K562 (cell line): ENCODE results near the gene TOX3. TPM values are rescaled to one million over a fixed set of nuclear protein-coding genes. Genes with fewer than 3 reads are reported as not detected.

Source experiments
- ATF1 ChIP-seq, 2 experiments: fragments of 450-650 bp in 1 of 2; IDR thresholded peaks; 2 replicates each; pipeline ENCODE4 v1.6.1; 2016; ENCODE audit warnings: missing compliant biosample characterization in 1 of 2, missing genetic modification characterization in 1 of 2
- CEBPG ChIP-seq, 3 experiments: fragments of 200-800 bp in 1 of 3; sonication (Bioruptor generic) in 1 of 3; sonication (generic) in 1 of 3; formaldehyde crosslinking in 1 of 3; IDR thresholded peaks in 2 of 3; conservative IDR thresholded peaks in 1 of 3; 2 replicates each; pipeline versions ENCODE4 v1.6.1 to v1.8.0; 2016 to 2022; ENCODE audit warnings: missing compliant biosample characterization in 2 of 3, missing genetic modification characterization in 2 of 3, mild to moderate bottlenecking in 1 of 3, missing genetic modification reagents in 1 of 3
- KLF13 ChIP-seq: fragments of 450-650 bp; IDR thresholded peaks from 2 replicates; pipeline ENCODE4 v1.6.1; 2016; ENCODE audit warnings: missing genetic modification characterization, low read depth, mild to moderate bottlenecking, missing compliant biosample characterization, moderate library complexity, borderline replicate concordance
- NR0B1 ChIP-seq: fragments of 450-650 bp; IDR thresholded peaks from one replicate; pipeline ENCODE4 v1.6.1; 2018; ENCODE audit warnings: mild to moderate bottlenecking, moderate library complexity; ENCODE audit not compliant: partially characterized antibody
- RBFOX2 ChIP-seq: fragments of 200-400 bp; formaldehyde crosslinking; IDR thresholded peaks from 2 replicates; pipeline ENCODE4 v1.6.1; 2017; ENCODE audit warnings: low read depth, mild to moderate bottlenecking, low read length, moderate library complexity
- SMAD2 ChIP-seq: fragments of 150-350 bp; IDR thresholded peaks from 2 replicates; pipeline ENCODE4 v1.6.1; 2014; ENCODE audit warnings: low read depth, mild to moderate bottlenecking, low read length
- ZNF212 ChIP-seq: fragments of 450-650 bp; formaldehyde crosslinking; IDR thresholded peaks from 2 replicates; pipeline ENCODE4 v1.4.0; 2020; ENCODE audit warnings: mild to moderate bottlenecking
- ZNF512 ChIP-seq: IDR thresholded peaks from 2 replicates; pipeline ENCODE4 v1.6.1; 2016; ENCODE audit warnings: missing genetic modification characterization, missing compliant biosample characterization
- polyA plus RNA-seq, 8 experiments: library from polyadenylated mRNA; depleted of rRNA in 4 of 8; stranded (reverse) in 5 of 8; unstranded in 3 of 8; fragments of >200 nt; fragmentation: Nextera tagmentation in 2 of 8; fragmentation: Illumina TruSeq in 1 of 8; extraction: Ambion mirVana in 2 of 8; extraction: Trizol in 1 of 8; gene quantifications; 2 replicates each; pipeline versions ENCODE4 v1.2.1 to v1.2.3, GENCODE V29; 2011 to 2014; ENCODE audit warnings: inconsistent platforms in 1 of 8, missing spikeins in 1 of 8
- total RNA-seq, 7 experiments: library from RNA; depleted of rRNA in 6 of 7; stranded (reverse); fragments of >200 nt in 6 of 7; fragmentation: Illumina TruSeq in 2 of 7; extraction: Trizol in 2 of 7; gene quantifications; 2 replicates each; pipeline versions ENCODE4 v1.2.1 to v1.2.3, GENCODE V29; 2011 to 2021; ENCODE audit warnings: low replicate concordance in 1 of 7

TOX3 gene
- total and polyA plus RNA-seq, 9 of the 15 experiments (the other 6 are each of a cell fraction or from before 2014, with no cell fraction given), result not detected

GRCh38 chr16:52584354-52585320 is 37.7 kb upstream of the TOX3 start (continued):
- TF ChIP-seq NR0B1 (no peak), ZNF212 (CRISPR knock-in tag) (no peak), KLF13 (no peak), SMAD2 (no peak), RBFOX2 (no peak), CEBPG (CRISPR knock-in tag; IDR thresholded peaks at IDR 0.05) (no peak), CEBPG (tag; conservative IDR thresholded peaks at IDR 0.05 in 1 of 2, IDR thresholded peaks at IDR 0.05 in 1 of 2) (no peak), ZNF512 (tag) (no peak), ATF1 (CRISPR knock-in tag; IDR thresholded peaks at IDR 0.05) (no peak), ATF1 (tag; IDR thresholded peaks at IDR 0.05) (no peak)
